GM23338 (cell line): Measurements from ENCODE around the gene CCR6.

ENCODE experiments used
- POLR2AphosphoS5 ChIP-seq: IDR thresholded peaks from 2 replicates; pipeline ENCODE4 v1.6.1; 2016; ENCODE audit warnings: antibody characterized with exemption, low read depth
- TF ChIP-seq, protein P1 (sequence below), 2 experiments: fragments of 200-600 bp in 1 of 2; sonication (generic) in 1 of 2; conservative IDR thresholded peaks; 2 replicates each; pipeline versions ENCODE4 v1.5.1 to v1.6.1; 2016 to 2017; ENCODE audit warnings: antibody characterized with exemption in 2 of 2, low read depth in 2 of 2, mild to moderate bottlenecking in 2 of 2, moderate library complexity in 1 of 2

DNA sequence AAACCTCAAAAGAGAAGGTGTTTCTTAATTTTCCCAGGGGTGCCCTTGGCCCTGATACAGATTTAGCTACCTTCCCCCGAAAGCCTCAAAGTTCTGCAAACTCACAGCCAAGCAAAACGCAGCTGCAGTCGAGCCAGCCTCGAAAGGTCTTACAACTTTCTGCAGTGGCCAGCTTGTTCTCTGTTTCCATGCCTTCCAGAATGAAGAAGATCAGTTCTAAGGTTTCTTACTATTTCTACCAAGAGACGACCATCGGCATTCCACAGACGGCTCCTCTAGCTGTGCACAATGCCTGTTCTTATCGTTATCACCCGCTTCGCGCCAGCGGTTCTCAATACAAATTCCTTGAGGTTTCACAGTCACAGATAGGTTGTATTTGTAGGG lies 28.5 kb upstream of the CCR6 start:
- TF ChIP-seq, protein P1, sequence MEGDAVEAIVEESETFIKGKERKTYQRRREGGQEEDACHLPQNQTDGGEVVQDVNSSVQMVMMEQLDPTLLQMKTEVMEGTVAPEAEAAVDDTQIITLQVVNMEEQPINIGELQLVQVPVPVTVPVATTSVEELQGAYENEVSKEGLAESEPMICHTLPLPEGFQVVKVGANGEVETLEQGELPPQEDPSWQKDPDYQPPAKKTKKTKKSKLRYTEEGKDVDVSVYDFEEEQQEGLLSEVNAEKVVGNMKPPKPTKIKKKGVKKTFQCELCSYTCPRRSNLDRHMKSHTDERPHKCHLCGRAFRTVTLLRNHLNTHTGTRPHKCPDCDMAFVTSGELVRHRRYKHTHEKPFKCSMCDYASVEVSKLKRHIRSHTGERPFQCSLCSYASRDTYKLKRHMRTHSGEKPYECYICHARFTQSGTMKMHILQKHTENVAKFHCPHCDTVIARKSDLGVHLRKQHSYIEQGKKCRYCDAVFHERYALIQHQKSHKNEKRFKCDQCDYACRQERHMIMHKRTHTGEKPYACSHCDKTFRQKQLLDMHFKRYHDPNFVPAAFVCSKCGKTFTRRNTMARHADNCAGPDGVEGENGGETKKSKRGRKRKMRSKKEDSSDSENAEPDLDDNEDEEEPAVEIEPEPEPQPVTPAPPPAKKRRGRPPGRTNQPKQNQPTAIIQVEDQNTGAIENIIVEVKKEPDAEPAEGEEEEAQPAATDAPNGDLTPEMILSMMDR (conservative IDR thresholded peaks at IDR 0.05; ENCODE audit: low read depth in 2 of 2), result no peak
- no peak for TF ChIP-seq POLR2AphosphoS5
